ENCODE measurements around the gene MEGF11. TPM values are rescaled to one million over a fixed set of nuclear protein-coding genes. Genes with fewer than 3 reads are reported as not detected.

Gene MEGF11
- total RNA-seq, 2 experiments from 2014 or later: not detected

DNA sequence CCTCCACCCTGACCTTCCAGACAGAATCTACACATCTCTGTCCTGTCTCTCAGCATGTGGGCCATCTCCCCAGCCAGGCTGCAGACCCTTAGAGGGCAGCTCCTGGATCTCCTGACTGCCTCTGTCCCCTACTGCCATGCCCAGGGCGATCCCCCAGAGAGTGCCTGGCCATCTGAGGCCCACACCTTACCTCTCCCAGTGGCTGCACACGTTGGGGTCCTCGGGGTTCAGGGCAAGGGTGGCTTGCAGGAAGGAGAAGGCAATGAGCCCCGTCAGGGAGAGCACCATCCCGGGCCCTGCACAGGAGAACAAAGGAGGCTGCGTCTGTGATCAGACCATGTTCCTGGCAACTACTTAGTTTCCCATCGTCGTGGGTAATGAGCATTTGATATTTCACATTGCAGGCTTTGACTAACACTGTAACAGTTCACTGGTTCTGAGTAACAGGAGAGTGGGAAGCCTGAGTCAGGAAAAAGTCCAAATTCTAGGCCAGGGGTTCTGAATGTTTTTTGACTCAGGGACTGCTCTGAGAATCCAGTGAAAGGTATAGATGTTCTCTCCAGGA, 125.4 kb downstream of the MEGF11 start:
- no peak for DNase-seq
- Mint-ChIP-seq H3K4me1 (no peaks in the 10 kb centered on the region), H3K9me3 (ENCODE audit: low read depth) (no peaks in the 10 kb centered on the region), H3K27ac (no peak overlapping the region), H3K36me3 (no peaks in the 10 kb centered on the region), H3K4me3 (no peak overlapping the region), H3K27me3 (peaks cover 18% of the 10 kb centered on the region)
- CTCF ChIA-PET: no interaction called here
- no peak for ATAC-seq

DNA sequence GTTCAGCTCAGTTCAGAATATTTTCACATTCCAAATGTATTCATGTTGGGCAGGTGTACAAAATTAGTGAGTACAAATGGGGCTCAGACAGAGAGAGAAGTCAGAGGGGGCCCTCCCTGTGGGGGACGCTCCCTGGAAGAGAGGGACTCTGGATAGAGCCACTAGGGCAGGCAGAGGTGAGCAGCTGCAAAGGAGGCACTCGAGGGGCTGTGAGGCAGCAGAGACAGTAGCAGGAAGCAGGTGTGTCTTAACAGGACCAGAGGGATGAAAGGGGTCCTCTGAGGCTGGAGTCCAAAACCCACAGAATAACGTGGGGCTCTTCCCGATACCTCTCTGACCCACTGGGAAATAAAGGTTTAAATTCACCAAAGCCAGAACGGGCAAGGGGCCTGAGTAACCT, 127.1 kb downstream of the MEGF11 start:
- CTCF ChIA-PET: no interaction called here
- no peaks in the 10 kb centered on the region for H3K4me1 Mint-ChIP-seq
- H3K27ac Mint-ChIP-seq: no peak overlapping the region
- no peaks in the 10 kb centered on the region for H3K9me3 Mint-ChIP-seq (ENCODE audit: low read depth)
- peaks cover 21% of the 10 kb centered on the region for H3K27me3 Mint-ChIP-seq
- no peak overlapping the region for H3K4me3 Mint-ChIP-seq
- ATAC-seq (no peak), DNase-seq (no peak)
- H3K36me3 Mint-ChIP-seq: no peaks in the 10 kb centered on the region

DNA sequence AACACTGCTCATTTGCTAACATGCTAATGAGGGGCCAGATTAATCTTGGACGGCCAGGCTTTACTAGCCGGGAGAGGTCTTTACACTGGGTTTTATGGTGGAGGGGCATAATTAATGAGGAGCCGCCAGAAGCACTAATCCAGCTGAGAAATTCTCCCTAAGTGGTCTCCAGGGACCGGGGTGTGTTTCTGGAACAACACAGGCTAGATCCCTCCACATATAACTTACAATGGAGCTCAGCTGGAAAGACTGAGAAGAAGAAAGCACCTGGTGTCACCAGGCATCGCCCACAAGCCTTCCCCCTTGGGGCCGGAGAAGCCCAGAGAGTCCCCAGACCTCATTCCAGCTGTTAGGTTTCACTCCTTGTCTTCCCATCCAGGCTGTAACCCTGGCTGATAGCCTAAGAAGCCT, 127.5 kb downstream of the MEGF11 start:
- peaks cover 24% of the 10 kb centered on the region for H3K27me3 Mint-ChIP-seq
- H3K36me3 Mint-ChIP-seq: no peaks in the 10 kb centered on the region
- ATAC-seq: no peak
- H3K4me3 Mint-ChIP-seq: no peak overlapping the region
- H3K9me3 Mint-ChIP-seq (ENCODE audit: low read depth): no peaks in the 10 kb centered on the region
- no peak overlapping the region for H3K27ac Mint-ChIP-seq
- no peak for DNase-seq
- CTCF ChIA-PET: no interaction called here
- H3K4me1 Mint-ChIP-seq: no peaks in the 10 kb centered on the region

DNA sequence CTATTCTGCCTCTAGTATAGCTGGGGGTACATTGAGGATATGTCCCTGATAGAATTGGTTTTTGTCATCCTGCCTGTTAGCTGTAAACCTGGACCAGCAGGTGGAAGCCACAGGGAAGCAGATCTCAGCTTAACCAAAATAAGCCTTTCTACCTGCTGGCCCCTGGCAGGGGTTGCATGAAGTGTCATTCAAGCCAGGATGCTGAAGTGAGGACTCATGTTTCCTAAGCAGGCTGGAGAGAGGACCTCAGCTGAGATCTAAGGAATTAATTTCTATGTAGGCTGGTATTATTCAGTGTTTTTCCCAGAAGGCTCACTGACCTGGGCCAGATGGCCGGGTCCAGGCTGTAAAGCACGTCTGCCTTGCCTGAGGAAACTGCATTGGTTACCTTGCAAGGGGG, 128.9 kb downstream of the MEGF11 start:
- H3K27ac Mint-ChIP-seq: no peak overlapping the region
- DNase-seq: no peak
- peaks cover 18% of the 10 kb centered on the region for H3K27me3 Mint-ChIP-seq
- no peaks in the 10 kb centered on the region for H3K36me3 Mint-ChIP-seq
- ATAC-seq: no peak
- H3K4me1 Mint-ChIP-seq: no peaks in the 10 kb centered on the region
- H3K9me3 Mint-ChIP-seq (ENCODE audit: low read depth): no peaks in the 10 kb centered on the region
- no peak overlapping the region for H3K4me3 Mint-ChIP-seq
- CTCF ChIA-PET: no interaction called here

- Mint-ChIP-seq H3K9me3 (ENCODE audit: low read depth) (no peaks in the 10 kb centered on the region), H3K27ac (no peak overlapping the region), H3K27me3 (peaks cover 18% of the 10 kb centered on the region), H3K36me3 (no peaks in the 10 kb centered on the region), H3K4me1 (no peaks in the 10 kb centered on the region), H3K4me3 (no peak overlapping the region)
- CTCF ChIA-PET: no interaction called here
- DNase-seq (no peak), ATAC-seq (no peak)
Measured at GRCh38 chr15:66123799-66124198, 129.8 kb downstream of the MEGF11 start.

DNA sequence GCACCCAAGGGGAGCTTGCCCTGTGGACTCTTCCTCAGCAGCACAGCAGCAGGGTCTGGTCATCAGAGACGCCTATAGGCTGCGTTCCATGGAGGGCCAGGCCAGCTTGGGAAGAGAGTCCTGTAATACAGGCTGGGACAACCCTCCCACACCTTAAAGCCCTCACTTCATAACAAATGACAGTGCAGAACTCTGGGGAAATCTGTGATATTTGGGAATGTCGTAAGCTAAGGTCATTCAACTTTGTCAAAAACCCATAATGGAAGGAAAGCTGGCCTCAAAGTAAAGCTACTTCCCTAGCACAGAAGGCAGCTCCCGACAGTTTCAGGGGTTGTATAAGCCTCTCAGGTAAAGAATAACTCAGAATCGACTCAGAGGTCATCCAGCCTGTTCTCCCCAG, 133.1 kb downstream of the MEGF11 start:
- Mint-ChIP-seq H3K27me3 (peaks cover 15% of the 10 kb centered on the region), H3K9me3 (ENCODE audit: low read depth) (no peaks in the 10 kb centered on the region), H3K4me3 (no peak overlapping the region), H3K4me1 (peaks cover 4% of the 10 kb centered on the region), H3K27ac (no peak overlapping the region), H3K36me3 (no peaks in the 10 kb centered on the region)
- CTCF ChIA-PET: no interaction called here
- ATAC-seq: no peak
- no peak for DNase-seq

GRCh38 chr15:66117841-66118240, 135.7 kb downstream of the MEGF11 start:
- ATAC-seq (no peak), DNase-seq (no peak)
- Mint-ChIP-seq H3K4me3 (no peak overlapping the region), H3K4me1 (peaks cover 4% of the 10 kb centered on the region), H3K9me3 (ENCODE audit: low read depth) (no peaks in the 10 kb centered on the region), H3K27me3 (peaks cover 22% of the 10 kb centered on the region), H3K27ac (no peak overlapping the region), H3K36me3 (no peaks in the 10 kb centered on the region)
- CTCF ChIA-PET: no interaction called here

DNA sequence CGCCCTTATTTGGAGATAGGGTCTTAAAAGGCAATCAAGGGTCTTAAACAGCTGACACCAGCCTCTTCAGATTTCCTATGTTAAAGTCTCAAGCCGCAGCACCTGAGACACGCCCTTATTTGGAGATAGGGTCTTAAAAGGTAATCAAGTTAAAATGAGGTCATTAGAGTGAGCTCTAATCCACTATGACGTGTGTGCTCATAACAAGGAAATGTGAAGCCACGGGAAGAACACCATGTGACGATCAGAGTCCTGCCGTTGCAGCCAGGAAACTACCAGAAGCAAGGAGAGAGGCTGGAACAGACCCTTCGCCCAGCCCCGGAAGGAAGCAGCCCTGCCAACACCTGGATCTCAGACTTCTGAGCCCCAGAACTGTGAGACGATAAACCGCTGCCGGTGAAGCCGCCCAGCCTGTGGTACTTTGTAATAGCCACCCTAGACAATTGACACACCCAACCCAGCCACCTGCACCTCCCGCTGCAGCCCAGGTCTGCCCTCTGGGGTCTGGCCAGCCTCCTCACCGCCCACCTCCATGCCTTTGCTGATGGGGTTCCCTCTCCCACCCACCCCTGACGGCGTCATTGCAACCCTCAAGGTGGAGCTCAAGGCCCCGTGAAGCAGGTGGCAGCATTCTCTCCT, 137.9 kb downstream of the MEGF11 start:
- Mint-ChIP-seq H3K27me3 (peaks cover 30% of the 10 kb centered on the region), H3K4me3 (no peak overlapping the region), H3K4me1 (peaks cover 4% of the 10 kb centered on the region), H3K9me3 (ENCODE audit: low read depth) (no peaks in the 10 kb centered on the region), H3K36me3 (no peaks in the 10 kb centered on the region), H3K27ac (no peak overlapping the region)
- CTCF ChIA-PET: no interaction called here
- DNase-seq (peak; percentile 43), ATAC-seq (peak; percentile 51)

DNA sequence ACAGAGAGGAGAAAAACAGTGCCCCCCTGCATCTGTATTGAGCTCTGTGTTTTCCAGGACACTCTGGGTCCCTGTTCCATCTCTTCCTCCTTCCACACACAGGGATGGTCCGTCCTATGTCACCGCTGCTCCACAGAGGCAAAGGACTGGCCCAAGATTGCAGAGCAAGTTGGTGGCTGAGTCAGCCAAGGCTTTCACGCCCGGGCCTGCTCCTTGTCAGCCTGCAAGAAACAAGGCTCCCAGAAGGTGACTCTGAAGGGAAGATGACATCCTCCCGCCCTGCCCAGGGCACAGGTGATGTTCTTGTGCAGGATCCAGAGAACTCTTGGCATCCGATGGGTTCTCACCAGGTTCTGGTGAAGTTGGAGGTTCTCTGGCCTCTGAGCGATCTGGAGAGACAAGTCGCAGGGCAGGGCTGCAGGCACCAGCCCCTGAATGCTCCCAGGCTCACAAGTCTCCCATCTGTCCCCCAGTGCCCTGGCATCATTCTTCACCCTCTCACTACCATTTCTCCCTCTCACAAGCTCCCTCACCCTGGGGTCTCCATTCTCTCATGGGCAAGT, 138.6 kb downstream of the MEGF11 start:
- Mint-ChIP-seq H3K27me3 (peaks cover 29% of the 10 kb centered on the region), H3K9me3 (ENCODE audit: low read depth) (no peaks in the 10 kb centered on the region), H3K4me1 (peaks cover 4% of the 10 kb centered on the region), H3K27ac (no peak overlapping the region), H3K36me3 (no peaks in the 10 kb centered on the region), H3K4me3 (no peak overlapping the region)
- no peak for ATAC-seq
- DNase-seq: no peak
- CTCF ChIA-PET: no interaction called here

- Mint-ChIP-seq H3K27ac (no peak overlapping the region), H3K36me3 (no peaks in the 10 kb centered on the region), H3K4me3 (no peak overlapping the region), H3K27me3 (peaks cover 36% of the 10 kb centered on the region), H3K9me3 (ENCODE audit: low read depth) (no peaks in the 10 kb centered on the region), H3K4me1 (peaks cover 4% of the 10 kb centered on the region)
- no peak for DNase-seq
- CTCF ChIA-PET: no interaction called here
- no peak for ATAC-seq
Measured at GRCh38 chr15:66112388-66112787, 141.2 kb downstream of the MEGF11 start.

DNA sequence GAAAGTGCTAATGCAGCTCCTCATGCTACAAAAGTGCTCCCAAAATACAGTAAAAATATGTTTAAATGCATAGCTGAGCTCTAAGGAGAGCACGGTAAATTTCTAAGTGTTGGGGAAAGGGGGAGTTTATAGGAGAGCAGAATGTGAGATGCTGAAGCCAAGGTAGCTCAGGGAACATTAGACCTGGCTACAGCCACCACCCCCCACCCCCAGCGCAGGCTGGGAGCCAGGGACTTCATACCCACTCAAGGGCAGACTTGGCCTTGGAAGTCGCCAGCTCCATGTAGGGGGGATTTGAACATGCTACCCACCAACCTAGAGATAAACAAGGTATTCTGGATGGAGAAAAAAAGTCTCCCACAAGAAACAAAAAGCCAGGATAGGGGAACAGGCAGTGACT, 142.2 kb downstream of the MEGF11 start:
- Mint-ChIP-seq H3K36me3 (no peaks in the 10 kb centered on the region), H3K4me1 (peaks cover 4% of the 10 kb centered on the region), H3K4me3 (no peak overlapping the region), H3K27ac (no peak overlapping the region), H3K9me3 (ENCODE audit: low read depth) (no peaks in the 10 kb centered on the region), H3K27me3 (peaks cover 36% of the 10 kb centered on the region)
- DNase-seq (no peak), ATAC-seq (no peak)
- CTCF ChIA-PET: interaction anchor here (0.9 kb wide), 1 partner anchor 176 kb away, joined by 3 read pairs; no protein-coding TSS in a partner anchor

- Mint-ChIP-seq H3K27ac (no peak overlapping the region), H3K9me3 (ENCODE audit: low read depth) (no peaks in the 10 kb centered on the region), H3K27me3 (peaks cover 37% of the 10 kb centered on the region), H3K4me1 (peaks cover 4% of the 10 kb centered on the region), H3K36me3 (no peaks in the 10 kb centered on the region), H3K4me3 (no peak overlapping the region)
- ATAC-seq (no peak), DNase-seq (no peak)
- CTCF ChIA-PET: interaction anchor here (0.9 kb wide), 1 partner anchor 176 kb away, joined by 3 read pairs; no protein-coding TSS in a partner anchor
Measured at GRCh38 chr15:66110864-66111263, 142.7 kb downstream of the MEGF11 start.

- H3K4me3 Mint-ChIP-seq: no peak overlapping the region
- H3K27ac Mint-ChIP-seq: no peak overlapping the region
- CTCF ChIA-PET: no interaction called here
- no peak for DNase-seq
- no peaks in the 10 kb centered on the region for H3K36me3 Mint-ChIP-seq
- no peaks in the 10 kb centered on the region for H3K9me3 Mint-ChIP-seq (ENCODE audit: low read depth)
- H3K4me1 Mint-ChIP-seq: no peaks in the 10 kb centered on the region
- peaks cover 41% of the 10 kb centered on the region for H3K27me3 Mint-ChIP-seq
- no peak for ATAC-seq
Measured at GRCh38 chr15:66109826-66110225, 143.7 kb downstream of the MEGF11 start.

- CTCF ChIA-PET: no interaction called here
- H3K9me3 Mint-ChIP-seq (ENCODE audit: low read depth): no peaks in the 10 kb centered on the region
- ATAC-seq: no peak
- peaks cover 39% of the 10 kb centered on the region for H3K27me3 Mint-ChIP-seq
- H3K36me3 Mint-ChIP-seq: no peaks in the 10 kb centered on the region
- no peak overlapping the region for H3K4me3 Mint-ChIP-seq
- no peak overlapping the region for H3K27ac Mint-ChIP-seq
- no peak for DNase-seq
- H3K4me1 Mint-ChIP-seq: no peaks in the 10 kb centered on the region
Measured at GRCh38 chr15:66108483-66109265, 144.9 kb downstream of the MEGF11 start.
